Stimulated activated naive CD8-positive, alpha-beta T cell treated with anti-CD3 and anti-CD28 coated beads, Interleukin-15, amount 100 ng/mL, for 72 hours (primary cell): Measurements from ENCODE around the gene VAV2.
"Not testable (repeated sequence)": the region's sequence is repeated elsewhere in the genome, so short reads cannot be mapped to it uniquely, and the experiment has no call there.

Source experiments
- ATAC-seq: fragments of 150-1000 bp; cut with Tn5 transposase; 2 replicates; pipeline ENCODE4 v1.10.0; 2021; ENCODE audit warnings: mild to moderate bottlenecking, moderate library complexity
- DNase-seq, 2 donors: peaks; one replicate each; pipeline ENCODE4 v3.0.0; 2021 to 2022
- H3K27ac Mint-ChIP-seq, 2 donors: one replicate each; pipeline ENCODE4 v1.8.0; 2022; ENCODE audit warnings: mild to moderate bottlenecking in 2 of 2, mixed read lengths in 2 of 2, moderate library complexity in 2 of 2
- H3K27me3 Mint-ChIP-seq: one replicate; pipeline ENCODE4 v1.8.0; 2022; ENCODE audit warnings: mixed read lengths
- H3K4me1 Mint-ChIP-seq: one replicate; pipeline ENCODE4 v1.8.0; 2022; ENCODE audit warnings: mild to moderate bottlenecking, mixed read lengths
- H3K4me3 Mint-ChIP-seq, 2 donors: one replicate each; pipeline ENCODE4 v1.8.0; 2022; ENCODE audit warnings: mild to moderate bottlenecking in 2 of 2, mixed read lengths in 2 of 2, moderate library complexity in 1 of 2
- H3K9me3 Mint-ChIP-seq, 2 donors: one replicate each; pipeline ENCODE4 v1.8.0; 2022; ENCODE audit warnings: mixed read lengths in 2 of 2

The VAV2 gene

DNA sequence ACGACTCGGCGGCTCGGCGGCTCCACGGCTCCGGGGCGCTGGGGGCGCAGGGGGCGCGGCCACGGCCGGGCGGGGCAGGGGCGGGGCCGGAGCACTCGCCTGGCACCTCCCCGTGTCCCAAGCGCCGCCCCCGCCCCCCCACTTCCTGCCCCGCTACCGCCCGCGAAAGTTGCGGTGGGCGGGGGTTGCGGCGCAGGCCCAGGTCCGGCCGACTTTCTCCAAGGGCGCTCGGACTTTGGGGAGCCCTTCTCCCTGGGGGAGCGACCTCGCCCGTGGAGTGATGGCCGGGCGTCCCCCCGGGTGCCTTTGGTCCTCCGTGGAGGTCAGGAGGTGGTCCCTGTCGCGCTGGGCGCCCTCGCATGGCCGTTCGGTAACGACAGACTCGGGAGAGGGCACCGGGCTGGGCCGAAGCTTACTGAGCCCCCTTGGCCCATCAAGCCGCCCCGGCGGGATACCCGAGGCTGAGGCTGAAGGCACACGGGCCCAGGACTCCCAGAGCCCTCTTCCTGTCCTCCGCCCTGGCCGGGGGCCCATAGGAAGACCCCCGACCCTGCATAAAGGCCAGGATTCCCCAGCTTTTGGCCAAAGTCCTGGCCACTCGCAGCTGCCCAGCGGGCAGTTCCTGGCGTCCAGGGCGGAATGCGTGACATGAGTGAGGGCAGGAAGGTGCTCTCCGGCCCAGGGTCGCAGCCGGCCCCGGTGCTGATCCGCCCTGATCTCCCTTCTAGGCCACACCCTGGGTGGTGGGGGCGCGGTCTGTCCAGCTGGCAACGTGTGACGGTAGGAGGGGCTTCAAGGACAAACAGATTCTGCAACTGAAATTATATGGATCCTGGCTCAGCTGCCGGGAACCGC is 883 bp upstream of the VAV2 start:
- peak overlapping the region; percentile 67 to 77 for H3K4me3 Mint-ChIP-seq
- ATAC-seq (peak; percentile 80), DNase-seq (peak; percentile 63 to 75)
- no peaks in the 10 kb centered on the region for H3K9me3 Mint-ChIP-seq
- peaks cover 51% of the 10 kb centered on the region for H3K27me3 Mint-ChIP-seq
- peaks cover 26% of the 10 kb centered on the region for H3K4me1 Mint-ChIP-seq
- H3K27ac Mint-ChIP-seq, result no peak overlapping the region

DNA sequence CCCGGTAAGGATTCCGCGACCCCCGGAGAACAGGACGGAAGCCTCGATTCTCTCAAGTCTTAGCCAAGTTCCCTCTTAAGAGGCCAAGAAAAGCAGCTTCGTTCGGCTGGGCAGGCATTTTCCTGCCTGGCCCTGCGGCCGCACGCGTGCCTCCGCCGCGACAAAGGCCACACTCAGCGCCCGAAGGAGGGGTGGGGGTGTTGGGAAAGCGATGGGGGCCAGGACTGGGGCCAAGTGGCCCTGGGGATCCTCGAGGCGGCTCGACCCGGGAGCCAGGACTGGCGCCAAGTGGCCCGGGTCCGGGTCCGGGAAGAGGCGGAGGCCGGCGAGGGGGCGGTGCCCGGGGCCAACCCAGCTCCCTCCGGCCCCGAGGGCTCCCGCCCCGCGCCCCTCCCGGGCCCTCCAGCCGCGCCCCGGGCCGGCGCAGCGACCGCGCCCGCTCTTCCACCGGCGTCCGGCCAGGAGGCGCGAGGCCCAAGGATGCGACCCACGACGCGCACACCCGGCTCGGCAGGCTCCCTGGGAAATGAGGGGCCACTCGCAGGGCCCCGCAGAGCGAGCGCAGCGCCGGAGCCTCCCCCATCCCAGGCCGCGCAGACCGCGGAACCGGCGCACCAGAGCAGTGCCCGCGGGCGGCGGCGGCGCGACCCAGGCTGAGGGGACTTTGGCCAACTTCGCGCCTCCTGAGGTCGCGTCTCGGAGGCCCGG is 756 bp downstream of the VAV2 start:
- Mint-ChIP-seq H3K9me3 (no peaks in the 10 kb centered on the region), H3K27ac (no peak overlapping the region), H3K4me3 (peak overlapping the region; percentile 52 to 53), H3K27me3 (peaks cover 41% of the 10 kb centered on the region), H3K4me1 (peaks cover 26% of the 10 kb centered on the region)
- peak; percentile 5 for ATAC-seq
- DNase-seq, result no peak

DNA sequence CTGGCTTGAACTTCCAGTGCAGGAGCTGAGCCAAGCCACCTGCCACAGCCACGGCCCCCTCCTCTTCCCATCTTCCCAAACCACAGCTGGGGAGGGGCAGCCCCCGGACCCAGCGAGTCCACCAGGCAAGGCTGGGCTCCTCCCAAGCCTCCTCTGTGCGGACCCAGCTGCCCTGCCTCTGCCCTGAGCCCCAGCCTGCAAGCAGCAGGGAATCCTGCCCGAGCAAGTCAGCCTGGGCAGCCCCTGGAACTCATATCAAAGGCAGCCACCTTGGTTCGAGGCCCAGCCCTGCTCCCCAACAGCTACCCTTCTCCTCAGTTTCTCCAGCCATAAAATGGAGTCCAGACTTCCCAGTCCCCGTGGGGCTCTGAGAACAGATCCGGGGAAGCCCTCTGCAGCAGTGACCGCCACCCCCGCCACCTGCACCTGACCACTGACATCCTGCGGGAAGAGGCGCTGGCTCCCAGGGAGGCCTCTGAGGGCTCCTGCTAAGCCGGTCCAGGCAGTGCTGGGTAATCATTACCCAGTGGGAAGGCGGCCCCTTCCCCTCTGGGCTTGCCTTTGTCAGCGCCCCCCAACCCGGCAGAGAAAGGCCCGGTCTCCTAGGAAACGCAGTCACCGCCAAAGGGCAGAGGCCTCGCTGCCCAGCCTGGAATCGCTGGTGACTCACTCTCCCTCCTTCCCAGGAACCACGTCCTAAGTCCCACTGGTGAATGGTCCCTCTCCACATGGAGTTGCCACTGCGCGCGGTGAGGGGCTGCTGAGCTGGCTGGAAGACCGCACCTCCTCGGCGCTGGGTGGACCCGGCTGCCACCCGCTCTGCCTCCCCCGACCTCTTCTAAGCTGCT is 1.5 kb downstream of the VAV2 start:
- DNase-seq (no peak), ATAC-seq (no peak)
- Mint-ChIP-seq H3K27ac (no peak overlapping the region), H3K27me3 (peaks cover 38% of the 10 kb centered on the region), H3K4me1 (peaks cover 26% of the 10 kb centered on the region), H3K9me3 (no peaks in the 10 kb centered on the region), H3K4me3 (peak overlapping the region; percentile 52 to 53)

DNA sequence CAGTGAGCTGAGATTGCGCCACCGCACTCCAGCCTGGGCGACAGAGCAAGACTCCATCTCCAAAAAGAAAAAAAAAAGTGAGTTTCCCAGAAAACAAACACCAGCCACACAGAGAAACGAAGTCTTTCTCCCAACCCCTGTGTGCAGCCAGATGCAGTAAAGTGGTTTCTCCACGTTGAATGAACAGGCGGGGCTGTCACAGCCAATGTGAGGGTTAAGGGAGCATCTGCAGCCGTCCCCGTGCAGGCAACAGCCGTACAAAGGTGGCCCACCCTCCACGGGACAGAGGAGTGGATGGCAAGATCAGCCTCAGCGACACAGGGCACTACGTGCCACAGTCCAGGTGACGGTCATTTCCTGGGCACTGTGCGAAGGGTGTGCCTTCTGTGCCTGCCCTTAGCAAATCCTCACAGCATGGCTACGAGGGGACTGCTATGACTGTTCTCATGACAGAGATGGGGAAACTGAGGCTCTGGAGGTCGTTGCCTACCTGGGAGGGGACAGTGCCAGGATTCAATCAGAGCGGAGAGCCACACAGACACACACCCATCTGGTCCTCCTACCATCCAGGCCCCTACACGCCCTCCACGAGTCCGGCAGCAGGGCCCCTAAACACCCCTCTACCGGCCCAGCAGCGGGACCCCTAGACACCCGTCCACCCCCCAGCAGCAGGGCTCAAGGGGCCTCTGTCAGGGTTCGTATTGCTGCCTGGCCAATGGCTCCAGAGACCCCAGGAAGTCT is 2.3 kb downstream of the VAV2 start:
- H3K27me3 Mint-ChIP-seq, result peaks cover 30% of the 10 kb centered on the region
- no peak overlapping the region for H3K27ac Mint-ChIP-seq
- no peak overlapping the region for H3K4me3 Mint-ChIP-seq
- ATAC-seq, result no peak
- DNase-seq, result no peak
- peaks cover 26% of the 10 kb centered on the region for H3K4me1 Mint-ChIP-seq
- H3K9me3 Mint-ChIP-seq, result no peaks in the 10 kb centered on the region

DNA sequence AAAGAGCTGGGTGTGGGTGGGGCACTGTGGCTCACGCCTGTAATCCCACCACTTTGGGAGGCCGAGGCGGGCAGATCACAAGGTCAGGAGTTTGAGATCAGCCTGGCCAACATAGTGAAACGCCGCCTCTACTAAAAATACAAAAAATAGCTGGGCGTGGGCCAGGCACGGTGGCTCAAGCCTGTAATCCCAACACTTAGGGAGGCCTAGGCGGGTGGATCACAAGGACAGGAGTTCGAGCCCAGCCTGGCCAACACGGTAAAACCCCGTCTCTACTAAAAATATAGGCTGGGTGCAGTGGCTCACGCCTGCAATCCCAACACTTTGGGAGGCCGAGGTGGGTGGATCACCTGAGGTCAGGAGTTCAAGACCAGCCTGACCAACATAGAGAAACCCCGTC is 3.4 kb downstream of the VAV2 start:
- H3K9me3 Mint-ChIP-seq, ATAC-seq, H3K4me3 Mint-ChIP-seq, DNase-seq, H3K27ac Mint-ChIP-seq: not testable (repeated sequence)
- Mint-ChIP-seq H3K27me3 (peaks cover 20% of the 10 kb centered on the region), H3K4me1 (peaks cover 18% of the 10 kb centered on the region)

DNA sequence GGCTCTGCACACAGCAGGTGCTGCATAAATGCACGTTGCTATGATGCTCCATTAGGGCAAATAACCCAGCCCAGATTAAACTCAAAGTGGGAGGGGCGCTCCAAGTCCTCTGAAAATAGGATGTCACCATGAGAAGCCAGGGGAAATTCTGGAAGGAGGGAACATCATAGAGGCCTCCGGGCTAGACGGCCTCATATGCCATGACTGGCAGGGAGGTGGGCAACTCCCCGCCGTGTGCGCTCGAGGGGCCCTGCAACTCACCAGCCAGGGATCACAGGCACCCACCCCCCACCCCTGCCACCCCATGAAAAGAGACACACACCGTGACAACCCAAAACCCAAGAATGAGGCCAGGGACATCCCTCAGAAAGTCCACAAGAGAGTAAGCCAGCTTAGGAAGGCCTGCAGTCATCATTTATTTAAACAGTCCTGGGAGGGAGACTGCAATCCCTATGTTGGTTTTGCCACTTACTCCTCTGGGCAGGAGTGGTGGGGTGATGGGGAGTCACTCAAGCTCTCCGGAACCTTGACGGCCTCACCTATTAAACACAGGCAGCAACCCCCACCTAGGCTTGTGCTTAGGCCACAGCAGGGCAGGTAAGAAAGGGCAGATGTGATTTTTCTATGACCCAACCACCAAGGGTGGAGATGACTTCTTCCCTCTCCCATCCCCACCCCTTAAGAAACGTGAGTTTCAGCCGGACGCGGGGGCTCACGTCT is 4.0 kb downstream of the VAV2 start:
- Mint-ChIP-seq H3K27me3 (peaks cover 19% of the 10 kb centered on the region), H3K4me1 (peaks cover 11% of the 10 kb centered on the region), H3K9me3 (no peaks in the 10 kb centered on the region), H3K4me3 (no peak overlapping the region), H3K27ac (no peak overlapping the region)
- ATAC-seq (no peak), DNase-seq (no peak)

DNA sequence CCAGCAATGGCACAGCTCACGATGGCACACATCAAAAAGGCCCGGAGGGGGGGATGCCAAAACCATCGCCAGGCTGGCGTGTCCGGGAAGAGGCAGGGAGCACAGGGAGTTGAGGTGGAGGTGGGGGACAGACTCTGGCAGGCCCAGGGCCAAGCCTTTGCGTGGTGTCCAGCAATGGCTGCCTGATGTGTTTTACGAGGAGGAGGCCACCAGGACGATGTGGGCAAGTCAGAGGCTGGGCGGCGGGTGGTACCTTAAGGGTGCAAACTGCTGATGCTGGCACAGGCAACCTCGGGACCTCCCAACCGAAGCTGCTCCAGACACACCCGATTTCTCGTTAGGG is 4.7 kb downstream of the VAV2 start:
- ATAC-seq (no peak), DNase-seq (no peak)
- no peak overlapping the region for H3K4me3 Mint-ChIP-seq
- H3K27me3 Mint-ChIP-seq, result peaks cover 19% of the 10 kb centered on the region
- H3K9me3 Mint-ChIP-seq, result no peaks in the 10 kb centered on the region
- H3K27ac Mint-ChIP-seq, result no peak overlapping the region
- H3K4me1 Mint-ChIP-seq, result peaks cover 10% of the 10 kb centered on the region

DNA sequence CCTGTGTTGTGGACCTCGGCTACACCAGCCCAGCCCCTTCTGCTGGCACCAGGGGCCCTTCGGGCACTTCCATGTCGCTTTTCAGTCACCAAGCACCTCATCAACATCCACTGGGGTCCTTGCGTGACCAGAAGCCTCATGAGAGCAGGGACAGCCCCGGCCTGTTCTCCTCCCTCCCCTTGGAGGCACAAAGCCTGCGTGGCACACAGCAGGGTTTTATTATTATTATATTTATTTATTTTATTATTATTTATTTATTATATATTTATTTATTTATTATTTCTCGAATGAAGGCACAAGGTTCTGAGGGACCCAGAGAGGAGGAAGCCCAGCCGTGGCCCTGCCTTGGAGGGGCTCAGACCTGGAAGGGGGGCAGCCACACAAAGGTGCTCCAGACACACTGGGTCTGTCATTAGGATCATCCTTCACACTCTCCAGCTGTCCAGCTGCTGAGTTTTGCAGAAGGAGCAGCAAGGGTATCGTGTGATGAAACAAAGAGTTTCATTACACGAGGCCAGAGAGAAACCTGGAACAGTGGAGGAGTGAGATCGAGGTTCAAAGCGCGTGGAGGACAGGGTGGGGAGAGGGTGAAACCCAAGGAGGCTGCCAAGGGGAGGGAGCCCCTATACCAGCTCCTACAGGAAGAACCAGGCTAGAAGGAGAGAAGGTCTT is 5.2 kb downstream of the VAV2 start:
- no peak for ATAC-seq
- Mint-ChIP-seq H3K27me3 (peaks cover 19% of the 10 kb centered on the region), H3K9me3 (no peaks in the 10 kb centered on the region), H3K27ac (peak overlapping the region in 1 of 2 donors; percentile 38), H3K4me1 (peaks cover 10% of the 10 kb centered on the region), H3K4me3 (no peak overlapping the region)
- no peak for DNase-seq

DNA sequence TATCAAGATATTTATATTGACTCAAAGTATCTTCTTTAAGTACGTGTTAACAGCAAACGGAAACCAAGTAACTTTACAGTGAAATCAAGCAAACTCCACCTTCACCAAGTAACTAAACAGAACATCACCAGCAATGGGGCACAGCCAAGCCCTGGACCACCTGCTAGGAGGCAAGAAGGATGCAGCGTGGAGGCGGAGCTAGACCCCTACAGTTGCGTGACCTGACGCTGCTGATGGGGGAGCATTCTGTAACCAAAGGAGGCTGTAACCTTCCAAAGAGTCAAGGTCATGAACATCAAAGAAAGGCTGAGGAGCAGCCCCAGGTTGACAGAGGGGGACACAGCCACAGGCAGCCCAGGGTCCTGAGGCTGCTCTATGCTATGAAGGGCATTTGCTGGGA is 6.1 kb downstream of the VAV2 start:
- H3K27ac Mint-ChIP-seq, result no peak overlapping the region
- H3K4me3 Mint-ChIP-seq, result no peak overlapping the region
- peaks cover 18% of the 10 kb centered on the region for H3K27me3 Mint-ChIP-seq
- no peaks in the 10 kb centered on the region for H3K9me3 Mint-ChIP-seq
- ATAC-seq (no peak), DNase-seq (no peak)
- H3K4me1 Mint-ChIP-seq, result peaks cover 8% of the 10 kb centered on the region

DNA sequence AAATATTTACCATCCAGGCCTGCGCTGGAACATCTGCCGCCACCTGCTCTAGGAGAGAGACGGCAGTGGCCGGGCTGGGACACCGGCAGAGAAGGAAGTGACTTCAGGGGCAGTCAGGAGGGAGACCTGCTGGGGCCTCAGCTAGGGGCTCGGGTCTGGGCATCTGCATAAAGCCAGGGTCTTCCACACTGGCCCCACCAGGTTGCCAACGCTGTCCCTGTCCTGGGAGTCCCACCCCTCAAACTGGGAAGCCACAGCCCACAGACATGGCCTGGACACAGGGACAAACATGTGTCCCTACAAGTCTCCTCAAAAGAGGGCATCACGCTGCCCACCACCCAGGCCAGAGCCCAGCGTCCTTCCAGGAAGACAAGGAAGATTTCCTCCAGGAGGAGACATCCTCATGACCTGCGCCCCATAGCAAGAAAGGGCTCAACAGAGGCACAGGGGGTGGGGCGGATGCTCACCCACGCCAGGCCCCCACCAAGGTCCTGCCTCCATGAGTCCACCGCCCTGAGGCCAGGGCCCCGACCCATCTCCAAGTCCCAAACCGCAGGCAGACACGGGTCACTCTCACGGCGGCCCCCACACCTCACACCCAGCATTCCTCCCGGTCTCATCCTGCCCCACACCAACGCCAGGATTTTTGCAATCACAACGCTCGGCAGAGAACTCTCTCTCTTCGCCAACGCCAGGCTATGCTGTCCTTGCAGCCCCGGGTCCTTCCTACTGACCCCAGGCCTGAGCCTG is 9.0 kb downstream of the VAV2 start:
- DNase-seq (no peak), ATAC-seq (no peak)
- H3K4me3 Mint-ChIP-seq, result no peak overlapping the region
- H3K4me1 Mint-ChIP-seq, result no peaks in the 10 kb centered on the region
- peaks cover 8% of the 10 kb centered on the region for H3K27me3 Mint-ChIP-seq
- H3K27ac Mint-ChIP-seq, result no peak overlapping the region
- no peaks in the 10 kb centered on the region for H3K9me3 Mint-ChIP-seq

DNA sequence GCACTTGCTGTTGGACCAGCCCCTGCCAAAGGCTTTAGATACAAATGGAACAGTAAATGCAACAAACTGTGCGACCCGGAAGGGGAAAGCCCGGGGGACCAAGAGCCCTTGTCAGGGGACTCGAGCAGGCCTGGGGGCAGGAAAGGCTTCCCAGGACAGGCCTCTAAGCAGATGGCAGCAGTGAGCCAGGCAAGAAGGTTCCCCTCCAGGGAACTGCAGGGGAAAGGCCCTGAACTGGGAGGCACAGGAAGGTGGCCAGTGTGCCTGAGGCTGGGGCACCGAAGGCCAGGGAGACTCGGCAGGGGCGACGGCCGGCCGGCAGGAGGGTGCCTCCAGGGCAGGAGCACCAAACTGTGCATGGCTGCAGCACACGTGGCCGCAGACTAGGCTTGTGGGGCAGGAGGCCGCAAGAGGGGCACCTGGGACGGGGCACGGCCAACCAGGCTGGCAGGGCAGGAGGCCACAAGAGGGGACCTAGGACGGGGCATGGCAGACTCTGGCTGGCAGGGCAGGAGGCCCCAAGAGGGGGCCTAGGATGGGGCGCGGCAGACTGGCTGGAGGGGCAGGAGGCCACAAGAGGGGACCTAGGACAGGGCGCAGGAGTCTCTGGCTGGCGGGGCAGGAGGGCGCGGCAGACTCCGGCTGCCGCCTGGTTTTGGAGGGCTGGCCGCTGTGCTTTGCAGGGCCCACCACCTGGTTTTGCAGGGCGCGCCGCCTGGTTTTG is 10.0 kb downstream of the VAV2 start:
- ATAC-seq (no peak), DNase-seq (no peak)
- peak overlapping the region in 1 of 2 donors; percentile 74 for H3K27ac Mint-ChIP-seq
- H3K9me3 Mint-ChIP-seq, result no peaks in the 10 kb centered on the region
- peaks cover 8% of the 10 kb centered on the region for H3K27me3 Mint-ChIP-seq
- no peak overlapping the region for H3K4me3 Mint-ChIP-seq
- H3K4me1 Mint-ChIP-seq, result no peaks in the 10 kb centered on the region

DNA sequence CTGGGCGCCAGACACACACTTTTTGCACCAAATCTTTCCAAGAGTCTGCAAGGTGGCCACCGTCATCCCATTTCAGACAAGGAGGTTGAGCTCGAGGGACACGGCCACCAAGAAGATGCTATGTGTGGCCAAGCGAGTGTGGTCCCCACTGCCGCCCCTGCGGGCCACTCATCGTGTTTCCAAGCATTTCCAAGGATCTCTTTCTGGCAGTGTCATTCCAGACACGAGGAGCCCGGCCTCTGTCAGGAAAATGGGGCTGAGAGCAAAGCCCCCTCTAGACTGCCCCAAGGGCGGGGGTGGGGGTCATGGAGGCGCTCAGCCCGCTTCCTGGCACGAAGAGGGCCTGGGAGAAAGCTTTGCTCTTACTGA is 10.6 kb downstream of the VAV2 start:
- no peak overlapping the region for H3K27ac Mint-ChIP-seq

DNA sequence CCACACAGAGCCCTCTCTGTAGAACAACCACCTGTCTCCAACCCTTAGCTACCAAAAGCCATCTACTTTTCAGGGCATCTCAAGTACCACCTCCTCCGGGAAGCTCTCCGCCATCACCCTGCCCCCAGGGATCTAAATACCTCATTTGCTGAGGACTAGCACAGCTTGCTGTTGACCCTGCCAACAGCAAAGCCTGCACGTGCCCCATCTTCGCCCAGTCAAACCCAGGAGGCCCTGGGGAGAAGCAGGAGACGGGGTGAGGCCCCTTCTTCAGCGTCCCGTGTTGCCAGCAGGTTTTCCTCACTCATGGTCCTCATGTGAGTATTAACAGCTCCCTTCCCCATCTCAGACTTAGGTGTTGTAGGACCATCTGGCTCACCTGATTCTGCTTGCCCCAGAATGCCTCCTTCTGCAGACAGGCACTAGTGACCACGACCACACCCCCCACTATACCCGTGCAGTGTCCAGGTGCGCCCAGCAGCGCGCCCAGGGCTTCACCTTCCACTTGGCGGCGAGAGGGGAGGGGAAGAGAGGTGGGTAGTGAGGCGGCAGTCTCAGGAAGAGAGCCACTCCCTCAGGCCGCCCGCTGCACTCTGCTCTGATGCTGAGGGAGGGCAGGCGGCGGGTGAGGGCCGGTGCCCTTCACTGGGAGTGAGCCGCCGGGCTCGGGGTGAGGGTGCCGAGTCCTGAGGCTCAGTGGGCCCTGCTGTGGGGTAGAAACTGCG is 11.1 kb downstream of the VAV2 start:
- no peaks in the 10 kb centered on the region for H3K9me3 Mint-ChIP-seq
- H3K27me3 Mint-ChIP-seq, result peaks cover 8% of the 10 kb centered on the region
- no peaks in the 10 kb centered on the region for H3K4me1 Mint-ChIP-seq
- ATAC-seq (no peak), DNase-seq (no peak)
- no peak overlapping the region for H3K4me3 Mint-ChIP-seq
- peak overlapping the region in 1 of 2 donors; percentile 87 for H3K27ac Mint-ChIP-seq

More for the DNA sequence above, 10.6 kb downstream of the VAV2 start:
- Mint-ChIP-seq H3K9me3 (no peaks in the 10 kb centered on the region), H3K4me1 (no peaks in the 10 kb centered on the region), H3K27me3 (peaks cover 8% of the 10 kb centered on the region), H3K4me3 (no peak overlapping the region)
- ATAC-seq (no peak), DNase-seq (no peak)
